Measurements from ENCODE around the gene ANKRD11.
"Not testable (repeated sequence)": the region's sequence is repeated elsewhere in the genome, so short reads cannot be mapped to it uniquely, and the experiment has no call there.

ANKRD11 gene

DNA sequence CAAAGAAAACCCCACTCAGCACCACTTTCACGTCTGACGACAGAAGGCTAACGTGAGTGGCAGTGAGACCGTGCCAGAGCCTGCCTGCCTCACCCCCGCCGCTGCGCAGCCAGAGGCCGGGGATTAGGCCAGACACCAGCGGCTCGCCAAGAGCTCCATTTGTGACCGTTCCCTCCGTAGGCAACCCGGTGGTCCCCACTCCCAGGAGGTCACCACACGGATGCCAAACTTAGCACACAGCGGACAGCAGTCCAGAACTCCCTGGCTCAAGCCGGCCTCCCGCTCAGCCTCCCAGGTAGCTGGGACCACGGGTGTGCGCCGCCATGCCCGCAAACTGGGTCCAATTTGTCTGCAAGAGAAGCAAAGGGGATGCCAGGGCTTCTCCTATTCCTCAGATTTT lies 104.6 kb downstream of the ANKRD11 start:
- TF ChIP-seq, protein P1, sequence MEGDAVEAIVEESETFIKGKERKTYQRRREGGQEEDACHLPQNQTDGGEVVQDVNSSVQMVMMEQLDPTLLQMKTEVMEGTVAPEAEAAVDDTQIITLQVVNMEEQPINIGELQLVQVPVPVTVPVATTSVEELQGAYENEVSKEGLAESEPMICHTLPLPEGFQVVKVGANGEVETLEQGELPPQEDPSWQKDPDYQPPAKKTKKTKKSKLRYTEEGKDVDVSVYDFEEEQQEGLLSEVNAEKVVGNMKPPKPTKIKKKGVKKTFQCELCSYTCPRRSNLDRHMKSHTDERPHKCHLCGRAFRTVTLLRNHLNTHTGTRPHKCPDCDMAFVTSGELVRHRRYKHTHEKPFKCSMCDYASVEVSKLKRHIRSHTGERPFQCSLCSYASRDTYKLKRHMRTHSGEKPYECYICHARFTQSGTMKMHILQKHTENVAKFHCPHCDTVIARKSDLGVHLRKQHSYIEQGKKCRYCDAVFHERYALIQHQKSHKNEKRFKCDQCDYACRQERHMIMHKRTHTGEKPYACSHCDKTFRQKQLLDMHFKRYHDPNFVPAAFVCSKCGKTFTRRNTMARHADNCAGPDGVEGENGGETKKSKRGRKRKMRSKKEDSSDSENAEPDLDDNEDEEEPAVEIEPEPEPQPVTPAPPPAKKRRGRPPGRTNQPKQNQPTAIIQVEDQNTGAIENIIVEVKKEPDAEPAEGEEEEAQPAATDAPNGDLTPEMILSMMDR (IDR thresholded peaks at IDR 0.05; ENCODE audit: insufficient read depth, missing control alignments), result no peak
- FAIRE-seq, result no peak
- no peak for DNase-seq (ENCODE audit: insufficient read length, low spot score)

DNA sequence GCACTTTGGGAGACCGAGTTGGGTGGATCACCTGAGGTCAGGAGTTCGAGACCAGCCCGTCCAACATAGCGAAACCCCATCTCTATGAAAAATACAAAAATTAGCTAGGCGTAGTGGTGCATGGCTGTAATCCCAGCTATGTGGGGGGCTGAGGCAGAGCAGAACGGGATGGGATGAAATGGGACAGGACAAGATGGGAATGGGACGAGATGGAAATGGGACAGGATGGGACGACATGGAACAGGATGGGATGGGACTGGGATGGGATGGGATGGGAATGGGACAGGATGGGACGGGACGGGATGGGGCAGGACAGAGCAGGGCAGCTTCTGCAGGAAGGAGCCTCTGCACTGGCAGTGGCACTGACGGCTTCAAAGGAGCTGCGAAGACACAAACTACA lies 106.1 kb downstream of the ANKRD11 start:
- TF ChIP-seq, protein P1 (IDR thresholded peaks at IDR 0.05; ENCODE audit: insufficient read depth, missing control alignments), result no peak
- no peak for FAIRE-seq
- DNase-seq (ENCODE audit: insufficient read length, low spot score), result no peak

DNA sequence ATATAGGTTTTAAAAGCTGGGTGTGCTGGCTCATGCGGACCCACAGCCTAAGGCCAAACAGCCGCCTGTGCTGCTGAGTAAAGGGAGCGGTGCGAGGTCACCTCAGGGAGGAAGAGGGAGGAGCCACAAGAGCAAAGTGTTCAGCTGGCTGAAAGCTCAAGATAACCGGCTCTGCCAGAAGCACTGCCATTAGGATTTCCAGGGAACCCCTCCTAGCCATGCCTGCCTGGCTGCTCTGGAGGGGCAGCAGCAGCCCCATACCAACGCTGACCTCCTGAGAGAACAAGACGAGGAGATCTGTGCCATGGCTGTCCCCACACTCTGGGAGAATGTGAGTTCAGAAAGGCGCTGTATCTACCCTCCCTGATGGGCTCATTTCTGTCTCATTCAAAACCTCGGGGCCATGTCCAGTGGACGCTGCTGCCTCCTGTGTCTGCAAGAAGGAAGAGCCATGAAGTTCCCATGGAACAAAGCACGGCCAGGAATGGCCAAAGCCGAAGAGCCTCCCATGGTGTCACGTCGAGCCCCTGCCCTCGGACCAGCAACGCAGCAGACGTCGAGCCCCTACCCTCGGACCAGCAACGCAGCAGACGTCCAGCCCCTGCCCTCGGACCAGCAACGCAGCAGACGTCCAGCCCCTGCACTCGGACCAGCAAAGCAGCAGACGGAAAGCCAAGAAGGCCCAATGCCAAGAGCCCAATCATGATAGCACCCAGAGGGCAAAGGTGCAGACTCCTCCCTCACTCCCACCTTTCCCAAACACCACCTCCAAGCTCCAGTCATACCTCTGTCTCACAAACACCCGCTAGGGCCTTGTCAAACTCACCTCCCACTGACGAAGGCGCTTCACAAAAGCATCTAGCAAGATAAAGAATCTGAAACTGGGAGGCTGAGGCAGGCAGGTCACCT lies 107.0 kb downstream of the ANKRD11 start:
- DNase-seq (ENCODE audit: insufficient read length, low spot score), result no peak
- TF ChIP-seq, protein P1 (IDR thresholded peaks at IDR 0.05; ENCODE audit: insufficient read depth, missing control alignments), result no peak
- no peak for FAIRE-seq

DNA sequence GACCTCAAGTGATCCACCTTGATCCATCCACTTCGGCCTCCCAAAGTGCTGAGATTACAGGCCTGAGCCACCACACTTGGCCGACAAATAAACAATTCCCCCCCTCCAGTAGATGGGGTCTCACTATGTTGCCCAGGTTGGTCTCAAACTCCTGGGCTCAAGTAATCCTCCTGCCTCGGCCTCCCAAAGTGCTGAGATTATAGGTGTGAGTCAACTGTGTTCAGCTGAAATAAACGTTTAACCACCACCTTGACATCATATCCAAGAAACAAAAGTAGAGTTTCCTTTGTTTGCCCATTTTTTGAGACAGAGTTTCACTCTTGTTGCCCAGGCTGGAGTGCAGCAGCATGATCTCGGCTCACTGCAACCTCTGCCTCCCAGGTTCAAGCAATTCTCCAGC lies 107.8 kb downstream of the ANKRD11 start:
- not testable (repeated sequence) for DNase-seq (ENCODE audit: insufficient read length, low spot score); FAIRE-seq

DNA sequence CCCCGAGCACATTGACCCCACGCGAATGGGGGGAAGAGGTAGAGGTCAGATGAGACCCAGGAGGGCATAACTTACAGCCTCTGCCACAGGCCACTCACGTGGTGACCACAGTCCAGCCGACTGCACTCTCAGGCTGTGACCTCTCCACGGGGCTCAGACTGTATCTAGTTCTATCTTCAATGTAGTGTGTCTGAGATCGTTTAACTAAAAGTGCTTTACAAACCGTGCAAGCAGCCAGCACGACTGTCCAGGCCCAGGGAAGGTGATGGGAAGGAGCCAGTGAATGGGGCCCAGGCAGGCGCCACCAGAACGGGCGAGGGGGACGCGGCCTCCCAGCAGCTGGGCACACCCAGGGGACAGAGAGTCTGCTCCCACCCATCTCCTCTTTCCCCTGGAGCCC lies 108.6 kb downstream of the ANKRD11 start:
- FAIRE-seq (no peak), DNase-seq (ENCODE audit: insufficient read length, low spot score) (no peak)
- TF ChIP-seq, protein P1 (IDR thresholded peaks at IDR 0.05; ENCODE audit: insufficient read depth, missing control alignments), result no peak

DNA sequence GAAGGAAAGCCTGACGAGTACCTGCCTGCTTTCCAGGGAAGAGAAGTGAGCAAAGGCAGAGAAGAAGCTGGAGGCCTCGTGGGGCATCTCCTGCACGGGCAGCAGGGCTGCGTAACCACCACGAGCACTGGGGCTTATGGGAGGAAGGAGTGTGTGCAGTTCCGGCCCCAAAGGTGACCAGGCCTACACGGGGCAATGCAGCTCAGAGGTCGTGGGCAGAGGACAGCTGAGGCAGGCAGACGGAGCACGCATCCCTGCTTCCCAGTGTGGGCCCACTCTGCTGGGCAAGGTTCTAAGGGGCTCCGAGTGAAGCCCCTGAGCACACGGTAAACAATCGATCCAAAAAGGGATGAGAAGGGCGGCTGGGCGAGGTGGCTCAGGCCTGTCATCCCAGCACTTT lies 109.7 kb downstream of the ANKRD11 start:
- TF ChIP-seq, protein P1 (IDR thresholded peaks at IDR 0.05; ENCODE audit: insufficient read depth, missing control alignments), result no peak
- FAIRE-seq (no peak), DNase-seq (ENCODE audit: insufficient read length, low spot score) (no peak)

DNA sequence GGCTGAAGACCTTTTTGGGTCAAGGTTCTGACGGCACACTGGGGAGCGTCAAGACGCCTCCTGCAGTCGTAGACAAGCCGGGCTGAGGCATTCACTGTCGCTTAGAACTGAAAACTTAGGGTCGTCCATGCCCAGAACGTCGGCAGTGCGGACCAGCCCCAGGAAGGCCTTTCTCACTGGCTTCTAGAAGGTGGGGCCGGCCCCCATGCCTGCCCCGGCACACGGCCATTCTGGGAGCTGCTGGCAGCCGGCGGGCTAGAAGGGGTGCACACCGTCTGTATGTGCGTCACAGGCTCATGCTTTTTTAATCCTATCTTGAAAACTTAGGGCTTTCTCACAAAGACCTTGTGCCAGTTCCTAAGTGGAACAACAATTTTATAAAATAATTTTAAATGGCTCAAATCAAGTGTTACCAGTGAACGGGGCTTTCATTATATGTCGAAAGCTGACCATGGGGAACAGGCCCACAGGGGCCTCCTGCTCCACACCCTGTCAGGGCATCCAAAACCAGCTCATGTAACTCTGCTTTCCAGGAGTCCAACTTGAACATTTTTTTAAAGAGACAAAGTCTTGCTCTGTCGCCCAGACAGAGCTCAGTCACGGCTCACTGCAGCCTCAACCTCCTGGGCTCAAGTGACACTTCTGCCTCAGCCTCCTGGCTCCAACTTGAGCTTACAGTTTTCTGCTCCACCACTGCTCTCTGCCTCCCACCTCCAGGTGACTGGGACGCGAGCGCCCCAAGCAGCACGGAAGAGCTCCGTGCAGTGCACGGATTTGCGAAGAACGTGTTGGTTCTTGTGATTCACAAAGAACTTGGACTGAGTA lies 111.2 kb downstream of the ANKRD11 start:
- FAIRE-seq (no peak), DNase-seq (ENCODE audit: insufficient read length, low spot score) (no peak)
- TF ChIP-seq, protein P1 (IDR thresholded peaks at IDR 0.05; ENCODE audit: insufficient read depth, missing control alignments), result no peak

Data from D721Med (cell line).